H9 (cell line): Measurements from ENCODE around the gene SRC. TPM values are rescaled to one million over a fixed set of nuclear protein-coding genes. Genes with fewer than 3 reads are reported as not detected.

Source experiments
- DNase-seq: peaks from one replicate; pipeline ENCODE4 v3.0.0-alpha.2; 2017
- H2AFZ ChIP-seq: one replicate; pipeline ENCODE4 v1.6.1; 2013; ENCODE audit warnings: mild to moderate bottlenecking, low read length, control low read depth, moderate library complexity
- H2AK5ac ChIP-seq: 2 replicates; pipeline ENCODE4 v1.6.1; 2013; ENCODE audit warnings: low read length, control low read depth, mixed read lengths; ENCODE audit not compliant: insufficient read length
- H2BK120ac ChIP-seq: one replicate; pipeline ENCODE4 v1.6.1; 2013; ENCODE audit warnings: low read depth, mild to moderate bottlenecking, low read length, control low read depth, inconsistent platforms; ENCODE audit not compliant: poor library complexity, severe bottlenecking
- H2BK12ac ChIP-seq: 2 replicates; pipeline ENCODE4 v1.6.1; 2013; ENCODE audit warnings: low read length, control low read depth, mixed read lengths, low read depth; ENCODE audit not compliant: insufficient read length
- H2BK15ac ChIP-seq: 2 replicates; pipeline ENCODE4 v1.6.1; 2013; ENCODE audit warnings: low read depth, low read length, control low read depth
- H2BK20ac ChIP-seq: one replicate; pipeline ENCODE4 v1.6.1; 2013; ENCODE audit warnings: low read depth, mild to moderate bottlenecking, low read length, control low read depth, inconsistent platforms; ENCODE audit not compliant: poor library complexity, severe bottlenecking
- H2BK5ac ChIP-seq: 2 replicates; pipeline ENCODE4 v1.6.1; 2013; ENCODE audit warnings: low read length, control low read depth, mixed read lengths; ENCODE audit not compliant: insufficient read length
- H3K14ac ChIP-seq: 2 replicates; pipeline ENCODE4 v1.6.1; 2013; ENCODE audit warnings: low read length, control low read depth; ENCODE audit not compliant: insufficient read depth
- H3K18ac ChIP-seq: 2 replicates; pipeline ENCODE4 v1.6.1; 2013; ENCODE audit warnings: low read depth, mild to moderate bottlenecking, mixed read lengths, low read length, control low read depth; ENCODE audit not compliant: insufficient read length
- H3K23ac ChIP-seq: 2 replicates; pipeline ENCODE4 v1.6.1; 2013; ENCODE audit warnings: low read length, control low read depth, mixed read lengths, low read depth; ENCODE audit not compliant: insufficient read length
- H3K23me2 ChIP-seq: 2 replicates; pipeline ENCODE4 v1.6.1; 2013; ENCODE audit warnings: low read depth, mild to moderate bottlenecking, mixed read lengths, low read length, control low read depth; ENCODE audit not compliant: insufficient read length, poor library complexity, severe bottlenecking
- H3K27ac ChIP-seq: 2 replicates; pipeline ENCODE4 v1.5.1; 2013; ENCODE audit warnings: low read length, control low read depth, mixed read lengths, low read depth; ENCODE audit not compliant: insufficient read length
- H3K27me3 ChIP-seq: 2 replicates; pipeline ENCODE4 v1.6.1; 2013; ENCODE audit warnings: low read length, control low read depth, inconsistent platforms; ENCODE audit not compliant: insufficient read depth
- H3K4ac ChIP-seq: 2 replicates; pipeline ENCODE4 v1.6.1; 2013; ENCODE audit warnings: low read depth, mild to moderate bottlenecking, control low read depth, inconsistent platforms, low read length, moderate library complexity
- H3K4me1 ChIP-seq: 2 replicates; pipeline ENCODE4 v1.6.1; 2013; ENCODE audit warnings: low read length, control low read depth, inconsistent platforms; ENCODE audit not compliant: insufficient read depth
- H3K4me2 ChIP-seq: 2 replicates; pipeline ENCODE4 v1.6.1; 2013; ENCODE audit warnings: low read length, control low read depth, mixed read lengths; ENCODE audit not compliant: insufficient read length, insufficient read depth
- H3K56ac ChIP-seq: 2 replicates; pipeline ENCODE4 v1.6.1; 2013; ENCODE audit warnings: low read depth, mild to moderate bottlenecking, mixed read lengths, low read length, control low read depth; ENCODE audit not compliant: insufficient read length
- H3K79me1 ChIP-seq: 2 replicates; pipeline ENCODE4 v1.6.1; 2013; ENCODE audit warnings: low read depth, mild to moderate bottlenecking, moderate library complexity, low read length, control low read depth, inconsistent platforms; ENCODE audit not compliant: insufficient read depth, poor library complexity, severe bottlenecking
- H3K79me2 ChIP-seq: 2 replicates; pipeline ENCODE4 v1.6.1; 2013; ENCODE audit warnings: low read length, control low read depth, inconsistent platforms; ENCODE audit not compliant: insufficient read depth
- H3K9ac ChIP-seq: 2 replicates; pipeline ENCODE4 v1.6.1; 2013; ENCODE audit warnings: low read length, control low read depth, mixed read lengths; ENCODE audit not compliant: insufficient read length; ENCODE audit errors: extremely low read depth
- H3K9me3 ChIP-seq: one replicate; pipeline ENCODE4 v1.6.1; 2013; ENCODE audit warnings: low read depth, low read length, inconsistent platforms; ENCODE audit not compliant: control insufficient read depth
- H3T11ph ChIP-seq: one replicate; pipeline ENCODE4 v1.6.1; 2013; ENCODE audit warnings: mild to moderate bottlenecking, low read length, control low read depth, inconsistent platforms
- H4K20me1 ChIP-seq: one replicate; pipeline ENCODE4 v1.6.1; 2013; ENCODE audit not compliant: control insufficient read depth, insufficient read length, insufficient read depth
- H4K5ac ChIP-seq: 2 replicates; pipeline ENCODE4 v1.6.1; 2013; ENCODE audit warnings: low read depth, mild to moderate bottlenecking, mixed read lengths, low read length, control low read depth; ENCODE audit not compliant: insufficient read length
- H4K8ac ChIP-seq: replicated peaks from 2 replicates; pipeline ENCODE4 v1.6.1; 2013; ENCODE audit warnings: low read length, control low read depth, mixed read lengths, low read depth; ENCODE audit not compliant: insufficient read length
- H4K91ac ChIP-seq: 2 replicates; pipeline ENCODE4 v1.6.1; 2013; ENCODE audit warnings: low read depth, mild to moderate bottlenecking, moderate library complexity, mixed read lengths, low read length, control low read depth; ENCODE audit not compliant: insufficient read length
- H3K27ac Mint-ChIP-seq, 3 experiments: 2 replicates in 2 of 3; 3 replicates in 1 of 3; pipeline ENCODE4 v1.8.0; 2020 to 2021; ENCODE audit warnings: mixed read lengths in 3 of 3, mild to moderate bottlenecking in 1 of 3, moderate library complexity in 1 of 3
- H3K27me3 Mint-ChIP-seq: 2 replicates; pipeline ENCODE4 v1.8.0; 2021; ENCODE audit warnings: low read depth, mild to moderate bottlenecking, moderate library complexity, mixed read lengths
- H3K36me3 Mint-ChIP-seq, 3 experiments: 2 replicates in 2 of 3; 3 replicates in 1 of 3; pipeline ENCODE4 v1.8.0; 2020 to 2021; ENCODE audit warnings: low read depth in 3 of 3, mixed read lengths in 3 of 3; ENCODE audit not compliant: insufficient read depth in 1 of 3
- H3K4me1 Mint-ChIP-seq, 2 experiments: 2 replicates each; pipeline ENCODE4 v1.8.0; 2020; ENCODE audit warnings: mixed read lengths in 2 of 2
- H3K4me3 Mint-ChIP-seq, 2 experiments: 2 replicates in 1 of 2; 3 replicates in 1 of 2; pipeline ENCODE4 v1.8.0; 2020 to 2021; ENCODE audit warnings: mild to moderate bottlenecking in 2 of 2, mixed read lengths in 2 of 2, moderate library complexity in 1 of 2
- H3K9me3 Mint-ChIP-seq, 2 experiments: 2 replicates in 1 of 2; 3 replicates in 1 of 2; pipeline ENCODE4 v1.8.0; 2020; ENCODE audit warnings: mild to moderate bottlenecking in 2 of 2, mixed read lengths in 2 of 2, moderate library complexity in 1 of 2
- WGBS: extraction: QIAGEN DNeasy Blood & Tissue Kit; methylation state at CpG from one replicate; pipeline ENCODE4 v1.1.7; 2013; ENCODE audit warnings: missing lambda C conversion rate, low lambda C conversion rate, mixed read lengths; ENCODE audit not compliant: insufficient read length; ENCODE audit errors: extremely low coverage; 5-methylcytosine and 5-hydroxymethylcytosine counted together
- total RNA-seq: library from RNA; stranded (reverse); gene quantifications from 2 replicates; pipeline ENCODE4 v1.2.1, GENCODE V29; 2021
- TF ChIP-seq, protein P1 (sequence below): fragments of 200-600 bp; sonication (generic); conservative IDR thresholded peaks from 3 replicates; pipeline ENCODE4 v1.8.0; 2021; ENCODE audit warnings: antibody characterized with exemption, mild to moderate bottlenecking

Gene SRC
- total RNA-seq, 1 experiment from 2014 or later: 44.5 TPM

DNA sequence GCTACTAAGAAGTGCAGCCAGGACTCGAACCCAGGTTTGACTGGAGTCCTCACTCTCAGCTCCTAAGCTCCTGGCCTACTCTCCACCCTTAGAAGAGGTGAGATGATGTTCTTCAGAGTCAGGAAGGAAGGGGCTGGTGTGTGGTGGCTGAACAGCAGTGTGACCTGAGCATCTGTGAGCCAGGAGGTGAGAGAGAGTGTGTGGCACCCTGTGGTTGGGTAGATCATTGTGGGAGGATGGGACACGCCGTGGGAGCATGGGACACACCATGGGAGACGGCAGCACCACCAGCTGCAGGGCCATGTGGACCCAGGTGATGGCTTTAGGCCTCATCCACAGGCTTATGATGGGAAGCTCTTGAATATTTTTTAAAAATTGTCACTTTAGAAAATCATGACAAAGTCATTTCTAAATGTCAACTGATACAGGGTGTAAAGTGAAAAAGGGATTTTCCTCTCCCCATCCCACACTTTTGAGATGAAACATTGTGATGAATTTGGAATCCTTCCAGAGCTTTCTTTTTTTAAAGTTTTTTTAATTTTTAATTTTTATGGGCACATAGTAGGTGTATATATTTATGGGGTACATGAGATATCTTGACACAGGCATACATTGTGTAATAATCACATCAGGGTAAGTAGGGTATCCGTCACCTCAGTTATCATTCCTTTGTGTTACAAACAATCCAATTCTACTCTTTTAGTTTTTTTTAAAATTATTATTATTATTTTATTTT, 31.6 kb downstream of the SRC start:
- Histone ChIP-seq H2BK12ac (no peak overlapping the region), H3K56ac (no peak overlapping the region), H3K27me3 (no peaks in the 10 kb centered on the region), H2AK5ac (no peak overlapping the region), H4K5ac (no peak overlapping the region), H3K4me2 (no peak overlapping the region), H3K9ac (no peak overlapping the region), H3K27ac (no peak overlapping the region), H4K20me1 (no peaks in the 10 kb centered on the region), H2BK20ac (no peak overlapping the region), H3K23ac (no peak overlapping the region), H3K9me3 (no peaks in the 10 kb centered on the region), H2BK5ac (no peak overlapping the region), H2BK120ac (no peak overlapping the region), H4K91ac (no peak overlapping the region), H4K8ac (no peak overlapping the region), H3K23me2 (no peaks in the 10 kb centered on the region), H3K79me2 (no peaks in the 10 kb centered on the region), H3K14ac (no peak overlapping the region), H3T11ph (no peak overlapping the region), H3K79me1 (no peaks in the 10 kb centered on the region), H3K18ac (no peak overlapping the region), H3K4ac (no peak overlapping the region), H2AFZ (no peak overlapping the region), H2BK15ac (no peak overlapping the region), H3K4me1 (no peaks in the 10 kb centered on the region)
- WGBS: no CpG with 5 or more reads among the region's 5 CpGs
- TF ChIP-seq, protein P1, sequence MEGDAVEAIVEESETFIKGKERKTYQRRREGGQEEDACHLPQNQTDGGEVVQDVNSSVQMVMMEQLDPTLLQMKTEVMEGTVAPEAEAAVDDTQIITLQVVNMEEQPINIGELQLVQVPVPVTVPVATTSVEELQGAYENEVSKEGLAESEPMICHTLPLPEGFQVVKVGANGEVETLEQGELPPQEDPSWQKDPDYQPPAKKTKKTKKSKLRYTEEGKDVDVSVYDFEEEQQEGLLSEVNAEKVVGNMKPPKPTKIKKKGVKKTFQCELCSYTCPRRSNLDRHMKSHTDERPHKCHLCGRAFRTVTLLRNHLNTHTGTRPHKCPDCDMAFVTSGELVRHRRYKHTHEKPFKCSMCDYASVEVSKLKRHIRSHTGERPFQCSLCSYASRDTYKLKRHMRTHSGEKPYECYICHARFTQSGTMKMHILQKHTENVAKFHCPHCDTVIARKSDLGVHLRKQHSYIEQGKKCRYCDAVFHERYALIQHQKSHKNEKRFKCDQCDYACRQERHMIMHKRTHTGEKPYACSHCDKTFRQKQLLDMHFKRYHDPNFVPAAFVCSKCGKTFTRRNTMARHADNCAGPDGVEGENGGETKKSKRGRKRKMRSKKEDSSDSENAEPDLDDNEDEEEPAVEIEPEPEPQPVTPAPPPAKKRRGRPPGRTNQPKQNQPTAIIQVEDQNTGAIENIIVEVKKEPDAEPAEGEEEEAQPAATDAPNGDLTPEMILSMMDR: no peak
- peaks cover 0 to 31% (median 5%) of the 10 kb centered on the region in 3 experiments; a peak in 5 of 7 replicates for H3K36me3 Mint-ChIP-seq
- H3K27ac Mint-ChIP-seq: peak overlapping the region in 2 of 3 experiments; percentile 39 to 50; a peak in 3 of 7 replicates
- peaks cover 11 to 13% of the 10 kb centered on the region in 2 experiments for H3K4me1 Mint-ChIP-seq
- H3K4me3 Mint-ChIP-seq: no peak overlapping the region
- no peaks in the 10 kb centered on the region for H3K9me3 Mint-ChIP-seq
- no peak for DNase-seq
- no peaks in the 10 kb centered on the region for H3K27me3 Mint-ChIP-seq
